Measurements from ENCODE around the gene KDM1A. TPM values are rescaled to one million over a fixed set of nuclear protein-coding genes. Genes with fewer than 3 reads are reported as not detected.

The KDM1A gene
- total RNA-seq, 1 donor from 2014 or later = 76.6 TPM

- H3K4me1 Mint-ChIP-seq (ENCODE audit: low read depth) = peaks cover 52% of the 10 kb centered on the region
- no peaks in the 10 kb centered on the region for H3K27me3 Mint-ChIP-seq (ENCODE audit: low read depth)
- no peak overlapping the region for H3K4me3 Mint-ChIP-seq (ENCODE audit: low read depth)
- no peak for DNase-seq (ENCODE audit: low spot score)
- H3K36me3 Mint-ChIP-seq (ENCODE audit: low read depth) = peaks cover 6% of the 10 kb centered on the region
- intact Hi-C loops (cut with micrococcal nuclease) = no loop called here
- H3K9me3 Mint-ChIP-seq = no peaks in the 10 kb centered on the region
- no peak overlapping the region for H3K27ac Mint-ChIP-seq
Observed at GRCh38 chr1:23122023-23122748, 102.9 kb downstream of the KDM1A start.

GRCh38 chr1:23122796-23123195 is 103.5 kb downstream of the KDM1A start:
- Mint-ChIP-seq H3K4me3 (ENCODE audit: low read depth) (no peak overlapping the region), H3K27me3 (ENCODE audit: low read depth) (no peaks in the 10 kb centered on the region), H3K27ac (no peak overlapping the region), H3K36me3 (ENCODE audit: low read depth) (peaks cover 6% of the 10 kb centered on the region), H3K4me1 (ENCODE audit: low read depth) (peaks cover 47% of the 10 kb centered on the region), H3K9me3 (no peaks in the 10 kb centered on the region)
- intact Hi-C loops (cut with micrococcal nuclease) = no loop called here
- DNase-seq (ENCODE audit: low spot score) = no peak

GRCh38 chr1:23123528-23123927 is 104.3 kb downstream of the KDM1A start:
- Mint-ChIP-seq H3K4me3 (ENCODE audit: low read depth) (no peak overlapping the region), H3K36me3 (ENCODE audit: low read depth) (peaks cover 6% of the 10 kb centered on the region), H3K4me1 (ENCODE audit: low read depth) (peaks cover 44% of the 10 kb centered on the region), H3K9me3 (no peaks in the 10 kb centered on the region), H3K27me3 (ENCODE audit: low read depth) (no peaks in the 10 kb centered on the region), H3K27ac (no peak overlapping the region)
- intact Hi-C loops (cut with micrococcal nuclease) = no loop called here
- DNase-seq (ENCODE audit: low spot score) = no peak

GRCh38 chr1:23124259-23125026 is 105.2 kb downstream of the KDM1A start:
- Mint-ChIP-seq H3K9me3 (no peaks in the 10 kb centered on the region), H3K36me3 (ENCODE audit: low read depth) (peaks cover 6% of the 10 kb centered on the region), H3K4me3 (ENCODE audit: low read depth) (no peak overlapping the region), H3K27ac (no peak overlapping the region), H3K4me1 (ENCODE audit: low read depth) (peaks cover 35% of the 10 kb centered on the region), H3K27me3 (ENCODE audit: low read depth) (no peaks in the 10 kb centered on the region)
- intact Hi-C loops (cut with micrococcal nuclease) = no loop called here
- no peak for DNase-seq (ENCODE audit: low spot score)

GRCh38 chr1:23125489-23125888 is 106.2 kb downstream of the KDM1A start:
- H3K27me3 Mint-ChIP-seq (ENCODE audit: low read depth) = no peaks in the 10 kb centered on the region
- intact Hi-C loops (cut with micrococcal nuclease) = no loop called here
- H3K9me3 Mint-ChIP-seq = no peaks in the 10 kb centered on the region
- no peak overlapping the region for H3K27ac Mint-ChIP-seq
- H3K36me3 Mint-ChIP-seq (ENCODE audit: low read depth) = peaks cover 6% of the 10 kb centered on the region
- DNase-seq (ENCODE audit: low spot score) = no peak
- no peak overlapping the region for H3K4me3 Mint-ChIP-seq (ENCODE audit: low read depth)
- peaks cover 28% of the 10 kb centered on the region for H3K4me1 Mint-ChIP-seq (ENCODE audit: low read depth)

- Mint-ChIP-seq H3K36me3 (ENCODE audit: low read depth) (peaks cover 7% of the 10 kb centered on the region), H3K4me3 (ENCODE audit: low read depth) (no peak overlapping the region), H3K4me1 (ENCODE audit: low read depth) (peaks cover 28% of the 10 kb centered on the region), H3K9me3 (no peaks in the 10 kb centered on the region), H3K27ac (no peak overlapping the region), H3K27me3 (ENCODE audit: low read depth) (no peaks in the 10 kb centered on the region)
- intact Hi-C loops (cut with micrococcal nuclease) = no loop called here
- no peak for DNase-seq (ENCODE audit: low spot score)
Observed at GRCh38 chr1:23126200-23126599, 106.9 kb downstream of the KDM1A start.

GRCh38 chr1:23126801-23127200 is 107.5 kb downstream of the KDM1A start:
- Mint-ChIP-seq H3K4me3 (ENCODE audit: low read depth) (no peak overlapping the region), H3K4me1 (ENCODE audit: low read depth) (peaks cover 30% of the 10 kb centered on the region), H3K36me3 (ENCODE audit: low read depth) (peaks cover 9% of the 10 kb centered on the region), H3K27ac (no peak overlapping the region), H3K27me3 (ENCODE audit: low read depth) (no peaks in the 10 kb centered on the region), H3K9me3 (no peaks in the 10 kb centered on the region)
- intact Hi-C loops (cut with micrococcal nuclease) = no loop called here
- DNase-seq (ENCODE audit: low spot score) = no peak

- Mint-ChIP-seq H3K9me3 (no peaks in the 10 kb centered on the region), H3K27me3 (ENCODE audit: low read depth) (no peaks in the 10 kb centered on the region), H3K4me3 (ENCODE audit: low read depth) (no peak overlapping the region), H3K27ac (no peak overlapping the region), H3K36me3 (ENCODE audit: low read depth) (peaks cover 6% of the 10 kb centered on the region), H3K4me1 (ENCODE audit: low read depth) (peaks cover 19% of the 10 kb centered on the region)
- intact Hi-C loops (cut with micrococcal nuclease) = no loop called here
- DNase-seq (ENCODE audit: low spot score) = no peak
Observed at GRCh38 chr1:23129846-23130245, 110.6 kb downstream of the KDM1A start.

- Mint-ChIP-seq H3K9me3 (no peaks in the 10 kb centered on the region), H3K36me3 (ENCODE audit: low read depth) (peaks cover 3% of the 10 kb centered on the region), H3K4me1 (ENCODE audit: low read depth) (peaks cover 8% of the 10 kb centered on the region), H3K4me3 (ENCODE audit: low read depth) (no peak overlapping the region), H3K27ac (no peak overlapping the region), H3K27me3 (ENCODE audit: low read depth) (no peaks in the 10 kb centered on the region)
- no peak for DNase-seq (ENCODE audit: low spot score)
- intact Hi-C loops (cut with micrococcal nuclease) = no loop called here
Observed at GRCh38 chr1:23132033-23132432, 112.8 kb downstream of the KDM1A start.

Other genes starting within 250 kb of the KDM1A start
- not detected in 2 replicates for gene LACTBL1, start 46.6 kb upstream of the KDM1A start, total RNA-seq
- not detected in 2 replicates for gene TEX46, start 3.6 kb upstream of the KDM1A start, total RNA-seq
- 19.7 and 21.6 TPM in 2 replicates for gene LUZP1, start 149.4 kb downstream of the KDM1A start, total RNA-seq
- not detected in 2 replicates for gene HTR1D, start 198.0 kb downstream of the KDM1A start, total RNA-seq

All from activated T-helper 2 cell treated with anti-CD3 and anti-CD28 coated beads, Interferon-gamma antibody, Interleukin-2, Interleukin-4, amounts not matched to agents 10 μg/mL and 5 μg/mL and 100 μg/mL, durations not matched to agents 14 hours and 24 hours and 36 hours (primary cell).